Measurements from ENCODE around the gene FLT4.

The FLT4 gene

DNA sequence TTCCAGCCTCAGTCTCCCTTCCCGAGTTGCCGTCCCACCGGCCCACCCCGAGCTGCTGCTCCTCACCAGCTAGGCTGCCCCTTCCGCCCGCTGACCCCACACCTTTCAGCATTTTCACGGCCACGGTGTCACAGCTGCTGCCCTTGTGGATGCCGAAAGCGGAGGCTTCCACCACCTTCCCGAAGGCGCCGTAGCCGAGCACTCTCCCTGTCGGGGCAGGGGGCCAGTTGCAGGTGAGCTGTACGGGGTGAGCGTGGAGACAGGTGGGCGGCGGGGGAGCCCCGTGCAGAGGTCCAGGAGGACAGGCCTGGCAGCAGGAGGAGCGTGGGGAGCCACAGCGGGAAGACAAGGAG lies 29.9 kb downstream of the FLT4 start:
- no peaks in the 10 kb centered on the region for H3K79me2 ChIP-seq (ENCODE audit: insufficient read depth, low read length)
- H3K36me3 ChIP-seq (ENCODE audit: insufficient read depth, low read length) = no peaks in the 10 kb centered on the region
- TF ChIP-seq CTCF (IDR thresholded peaks at IDR 0.05; ENCODE audit: low read length) (no peak), EZH2 (IDR thresholded peaks at IDR 0.05; ENCODE audit: borderline replicate concordance, low read length) (no peak)
- no peaks in the 10 kb centered on the region for H3K9me2 ChIP-seq (ENCODE audit: low read depth, low read length)
- no peak overlapping the region for H3K4me3 ChIP-seq (ENCODE audit: low read depth, low read length, poor library complexity, severe bottlenecking)
- H3K4me2 ChIP-seq (ENCODE audit: low read length) = no peak overlapping the region
- H3K9ac ChIP-seq (ENCODE audit: low read length) = no peak overlapping the region
- H3K9me3 ChIP-seq (ENCODE audit: low read length) = no peaks in the 10 kb centered on the region
- H3F3A ChIP-seq (ENCODE audit: insufficient read depth, low read length) = no peaks in the 10 kb centered on the region
- H4K20me1 ChIP-seq (ENCODE audit: insufficient read depth, low read length) = no peaks in the 10 kb centered on the region
- H2AFZ ChIP-seq (ENCODE audit: low read length) = no peak overlapping the region
- H3K27ac ChIP-seq (ENCODE audit: low read depth, low read length, poor library complexity, severe bottlenecking) = no peak overlapping the region
- H3K4me1 ChIP-seq (ENCODE audit: insufficient read depth, low read length, severe bottlenecking) = no peaks in the 10 kb centered on the region
- no peaks in the 10 kb centered on the region for H3K27me3 ChIP-seq (ENCODE audit: insufficient read depth, low read length)

- Histone ChIP-seq H3K4me1 (ENCODE audit: insufficient read depth, low read length, severe bottlenecking) (no peaks in the 10 kb centered on the region), H3K27ac (ENCODE audit: low read depth, low read length, poor library complexity, severe bottlenecking) (no peak overlapping the region), H3K79me2 (ENCODE audit: insufficient read depth, low read length) (no peaks in the 10 kb centered on the region), H2AFZ (ENCODE audit: low read length) (no peak overlapping the region), H3K36me3 (ENCODE audit: insufficient read depth, low read length) (no peaks in the 10 kb centered on the region), H3K4me2 (ENCODE audit: low read length) (no peak overlapping the region), H3K9ac (ENCODE audit: low read length) (no peak overlapping the region), H3K9me3 (ENCODE audit: low read length) (no peaks in the 10 kb centered on the region), H4K20me1 (ENCODE audit: insufficient read depth, low read length) (no peaks in the 10 kb centered on the region), H3F3A (ENCODE audit: insufficient read depth, low read length) (no peaks in the 10 kb centered on the region), H3K4me3 (ENCODE audit: low read depth, low read length, poor library complexity, severe bottlenecking) (no peak overlapping the region), H3K27me3 (ENCODE audit: insufficient read depth, low read length) (no peaks in the 10 kb centered on the region), H3K9me2 (ENCODE audit: low read depth, low read length) (no peaks in the 10 kb centered on the region)
- TF ChIP-seq EZH2 (IDR thresholded peaks at IDR 0.05; ENCODE audit: borderline replicate concordance, low read length) (no peak), CTCF (IDR thresholded peaks at IDR 0.05; ENCODE audit: low read length) (no peak)
Measured at GRCh38 chr5:180618829-180619562, 30.4 kb downstream of the FLT4 start.

- H3K9ac ChIP-seq (ENCODE audit: low read length) = no peak overlapping the region
- H2AFZ ChIP-seq (ENCODE audit: low read length) = no peak overlapping the region
- H3K4me3 ChIP-seq (ENCODE audit: low read depth, low read length, poor library complexity, severe bottlenecking) = no peak overlapping the region
Measured at GRCh38 chr5:180618487-180618828, 30.9 kb downstream of the FLT4 start.

More at GRCh38 chr5:180618487-180618828, 30.9 kb downstream of the FLT4 start:
- Histone ChIP-seq H3K79me2 (ENCODE audit: insufficient read depth, low read length) (no peaks in the 10 kb centered on the region), H3K36me3 (ENCODE audit: insufficient read depth, low read length) (no peaks in the 10 kb centered on the region), H3K4me2 (ENCODE audit: low read length) (no peak overlapping the region), H3F3A (ENCODE audit: insufficient read depth, low read length) (no peaks in the 10 kb centered on the region), H3K4me1 (ENCODE audit: insufficient read depth, low read length, severe bottlenecking) (no peaks in the 10 kb centered on the region), H3K27ac (ENCODE audit: low read depth, low read length, poor library complexity, severe bottlenecking) (no peak overlapping the region), H3K9me2 (ENCODE audit: low read depth, low read length) (no peaks in the 10 kb centered on the region), H4K20me1 (ENCODE audit: insufficient read depth, low read length) (no peaks in the 10 kb centered on the region), H3K9me3 (ENCODE audit: low read length) (no peaks in the 10 kb centered on the region), H3K27me3 (ENCODE audit: insufficient read depth, low read length) (no peaks in the 10 kb centered on the region)
- no peak for TF ChIP-seq EZH2 (IDR thresholded peaks at IDR 0.05; ENCODE audit: borderline replicate concordance, low read length)
- no peak for TF ChIP-seq CTCF (IDR thresholded peaks at IDR 0.05; ENCODE audit: low read length)
